ENCODE data around the gene SUMO2.

SUMO2 gene

GRCh38 chr17:75153780-75154194 is 29.0 kb downstream of the SUMO2 start:
- peak; percentile 58 for DNase-seq (ENCODE audit: extremely low read depth, insufficient read length)
- no peaks in the 10 kb centered on the region for H3K36me3 ChIP-seq (ENCODE audit: control insufficient read depth, insufficient read depth, low read length)
- H3K27me3 ChIP-seq (replicated peaks; ENCODE audit: control insufficient read depth, insufficient read depth, low read length) = no peaks in the 10 kb centered on the region
- peak overlapping the region; percentile 93 for H3K4me3 ChIP-seq (replicated peaks; ENCODE audit: low read depth, low read length)
- TF ChIP-seq, protein P1, sequence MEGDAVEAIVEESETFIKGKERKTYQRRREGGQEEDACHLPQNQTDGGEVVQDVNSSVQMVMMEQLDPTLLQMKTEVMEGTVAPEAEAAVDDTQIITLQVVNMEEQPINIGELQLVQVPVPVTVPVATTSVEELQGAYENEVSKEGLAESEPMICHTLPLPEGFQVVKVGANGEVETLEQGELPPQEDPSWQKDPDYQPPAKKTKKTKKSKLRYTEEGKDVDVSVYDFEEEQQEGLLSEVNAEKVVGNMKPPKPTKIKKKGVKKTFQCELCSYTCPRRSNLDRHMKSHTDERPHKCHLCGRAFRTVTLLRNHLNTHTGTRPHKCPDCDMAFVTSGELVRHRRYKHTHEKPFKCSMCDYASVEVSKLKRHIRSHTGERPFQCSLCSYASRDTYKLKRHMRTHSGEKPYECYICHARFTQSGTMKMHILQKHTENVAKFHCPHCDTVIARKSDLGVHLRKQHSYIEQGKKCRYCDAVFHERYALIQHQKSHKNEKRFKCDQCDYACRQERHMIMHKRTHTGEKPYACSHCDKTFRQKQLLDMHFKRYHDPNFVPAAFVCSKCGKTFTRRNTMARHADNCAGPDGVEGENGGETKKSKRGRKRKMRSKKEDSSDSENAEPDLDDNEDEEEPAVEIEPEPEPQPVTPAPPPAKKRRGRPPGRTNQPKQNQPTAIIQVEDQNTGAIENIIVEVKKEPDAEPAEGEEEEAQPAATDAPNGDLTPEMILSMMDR (IDR thresholded peaks at IDR 0.05; ENCODE audit: insufficient read depth, low read length, poor library complexity, severe bottlenecking) = no peak

DNA sequence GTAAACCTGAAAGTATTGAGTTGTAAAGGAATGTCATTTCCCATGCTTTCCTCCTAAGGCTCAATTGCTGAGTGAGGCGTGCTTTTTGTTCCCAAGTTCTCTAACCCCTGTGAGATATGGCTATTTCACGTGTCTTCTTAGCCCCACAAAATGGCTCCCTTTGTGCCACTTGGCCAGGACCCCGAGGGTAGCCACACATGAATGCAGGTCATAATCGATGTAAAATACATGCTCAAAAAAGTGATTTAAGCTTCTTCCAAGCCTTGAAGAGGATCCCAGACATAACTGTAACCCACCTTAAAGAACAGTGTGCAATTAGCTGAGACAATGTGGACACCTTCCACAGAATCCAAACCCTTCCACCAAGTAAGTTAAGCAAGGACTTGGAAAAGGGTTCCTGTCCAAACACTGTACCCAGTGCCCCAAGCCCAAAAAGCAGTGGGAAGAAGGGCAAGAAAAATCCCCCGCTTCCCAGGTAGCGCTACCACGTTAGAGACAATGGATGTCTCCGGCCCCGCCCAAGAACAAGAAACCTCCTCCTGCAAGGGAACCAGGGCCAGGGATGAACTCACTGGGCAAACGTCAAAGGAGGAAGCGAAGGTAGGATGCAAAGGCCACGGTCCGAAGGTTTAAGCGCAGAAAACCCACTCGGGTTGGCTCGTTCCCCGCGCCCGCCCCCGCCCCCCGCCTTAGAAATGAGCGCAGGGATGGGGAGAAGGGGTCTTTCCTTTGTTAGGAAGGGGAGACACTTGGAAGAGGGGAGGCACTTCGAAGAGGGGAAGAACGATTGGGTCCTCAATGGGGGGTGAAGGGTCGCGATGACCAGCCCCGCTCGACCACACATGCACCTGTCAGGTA is 29.6 kb downstream of the SUMO2 start:
- TF ChIP-seq, protein P1 (IDR thresholded peaks at IDR 0.05; ENCODE audit: insufficient read depth, low read length, poor library complexity, severe bottlenecking) = no peak
- peak; percentile 34 for DNase-seq (ENCODE audit: extremely low read depth, insufficient read length)
- Histone ChIP-seq H3K36me3 (ENCODE audit: control insufficient read depth, insufficient read depth, low read length) (no peaks in the 10 kb centered on the region), H3K4me3 (replicated peaks; ENCODE audit: low read depth, low read length) (peak overlapping the region; percentile 93), H3K27me3 (replicated peaks; ENCODE audit: control insufficient read depth, insufficient read depth, low read length) (no peaks in the 10 kb centered on the region)

DNA sequence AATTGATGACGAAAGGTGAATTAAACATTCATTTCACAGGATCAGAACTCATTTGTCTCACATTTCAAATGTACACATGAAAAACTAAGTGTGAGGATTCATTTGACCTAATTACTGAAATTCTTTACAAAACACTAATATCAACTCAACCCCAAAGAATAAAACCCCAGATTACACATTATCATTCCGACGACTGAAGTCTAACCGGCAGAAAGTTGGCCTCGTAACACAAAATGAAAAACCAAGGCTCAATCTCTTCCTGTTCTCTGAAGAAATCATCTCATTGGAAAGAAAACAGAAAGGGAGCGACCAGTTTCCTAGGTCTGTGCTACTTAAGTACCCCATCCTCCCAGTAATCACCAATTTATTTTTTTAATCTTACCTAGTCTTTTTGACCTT is 30.2 kb downstream of the SUMO2 start:
- H3K36me3 ChIP-seq (ENCODE audit: control insufficient read depth, insufficient read depth, low read length) = peaks cover 2% of the 10 kb centered on the region; the same call in 1 of the 2 replicates
- no peak for DNase-seq (ENCODE audit: extremely low read depth, insufficient read length)
- no peaks in the 10 kb centered on the region for H3K27me3 ChIP-seq (replicated peaks; ENCODE audit: control insufficient read depth, insufficient read depth, low read length)
- peak overlapping the region; percentile 93 for H3K4me3 ChIP-seq (replicated peaks; ENCODE audit: low read depth, low read length)
- TF ChIP-seq, protein P1 (IDR thresholded peaks at IDR 0.05; ENCODE audit: insufficient read depth, low read length, poor library complexity, severe bottlenecking) = no peak

DNA sequence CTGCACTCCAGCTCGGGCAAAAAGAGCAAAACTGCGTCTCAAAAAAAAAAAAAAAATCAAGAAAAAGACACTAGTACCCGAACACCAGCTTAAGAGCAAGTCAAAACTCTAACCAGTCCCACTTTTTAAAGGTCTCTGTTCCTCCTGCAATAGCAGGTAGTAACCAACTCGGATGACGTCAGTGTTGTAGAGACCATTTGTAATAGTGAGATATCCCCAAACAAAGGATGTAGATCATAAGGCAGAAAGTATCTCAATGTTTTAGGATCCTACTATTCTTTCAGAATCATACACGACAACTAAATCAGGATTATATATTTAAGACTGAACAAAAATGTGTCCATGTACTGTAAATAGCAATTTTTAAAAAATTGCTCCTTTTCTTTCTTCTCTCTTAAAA is 30.8 kb downstream of the SUMO2 start:
- TF ChIP-seq, protein P1 (IDR thresholded peaks at IDR 0.05; ENCODE audit: insufficient read depth, low read length, poor library complexity, severe bottlenecking) = no peak
- no peak for DNase-seq (ENCODE audit: extremely low read depth, insufficient read length)
- Histone ChIP-seq H3K36me3 (ENCODE audit: control insufficient read depth, insufficient read depth, low read length) (peaks cover 6% of the 10 kb centered on the region), H3K27me3 (replicated peaks; ENCODE audit: control insufficient read depth, insufficient read depth, low read length) (no peaks in the 10 kb centered on the region), H3K4me3 (replicated peaks; ENCODE audit: low read depth, low read length) (peak overlapping the region; percentile 93)

- DNase-seq (ENCODE audit: extremely low read depth, insufficient read length) = no peak
- no peaks in the 10 kb centered on the region for H3K27me3 ChIP-seq (replicated peaks; ENCODE audit: control insufficient read depth, insufficient read depth, low read length)
- H3K36me3 ChIP-seq (ENCODE audit: control insufficient read depth, insufficient read depth, low read length) = peaks cover 21% of the 10 kb centered on the region
- TF ChIP-seq, protein P1 (IDR thresholded peaks at IDR 0.05; ENCODE audit: insufficient read depth, low read length, poor library complexity, severe bottlenecking) = no peak
- H3K4me3 ChIP-seq (replicated peaks; ENCODE audit: low read depth, low read length) = no peak overlapping the region
Measured at GRCh38 chr17:75147878-75148546, 34.7 kb downstream of the SUMO2 start.
